Measurements from ENCODE around the gene F2RL1. TPM values are rescaled to one million over a fixed set of nuclear protein-coding genes. Genes with fewer than 3 reads are reported as not detected.

The F2RL1 gene
- total RNA-seq, 2 donors from 2014 or later = 4.9 to 7.8 TPM

GRCh38 chr5:76831110-76831452 is 12.3 kb downstream of the F2RL1 start:
- Histone ChIP-seq H3K4me3 (no peak overlapping the region), H3K27me3 (replicated peaks; ENCODE audit: insufficient read depth) (no peaks in the 10 kb centered on the region), H3K4me1 (replicated peaks) (no peaks in the 10 kb centered on the region), H3K36me3 (no peaks in the 10 kb centered on the region), H3K9me3 (no peaks in the 10 kb centered on the region), H3K27ac (no peak overlapping the region)
- TF ChIP-seq POLR2A (IDR thresholded peaks at IDR 0.05) (no peak), CTCF (IDR thresholded peaks at IDR 0.05) (no peak), POLR2AphosphoS5 (IDR thresholded peaks at IDR 0.05) (no peak)
- 43% methylated on average over 2 of the region's 2 CpGs for WGBS
- no peak for DNase-seq (ENCODE audit: low spot score)
- intact Hi-C loops (cut with DNase I) = no loop called here

- Histone ChIP-seq H3K27ac (no peak overlapping the region), H3K27me3 (replicated peaks; ENCODE audit: insufficient read depth) (no peaks in the 10 kb centered on the region), H3K9me3 (no peaks in the 10 kb centered on the region), H3K36me3 (no peaks in the 10 kb centered on the region), H3K4me1 (replicated peaks) (no peaks in the 10 kb centered on the region), H3K4me3 (no peak overlapping the region)
- intact Hi-C loops (cut with DNase I) = no loop called here
- DNase-seq (ENCODE audit: low spot score) = no peak
- 81% methylated on average over 2 of the region's 2 CpGs for WGBS
- TF ChIP-seq CTCF (IDR thresholded peaks at IDR 0.05) (no peak), POLR2A (IDR thresholded peaks at IDR 0.05) (no peak), POLR2AphosphoS5 (IDR thresholded peaks at IDR 0.05) (no peak)
Observed at GRCh38 chr5:76836181-76836580, 17.4 kb downstream of the F2RL1 start.

- intact Hi-C loops (cut with DNase I) = no loop called here
- H3K4me1 ChIP-seq (replicated peaks) = no peaks in the 10 kb centered on the region
- 84% methylated on average over 4 of the region's 4 CpGs for WGBS
- no peaks in the 10 kb centered on the region for H3K9me3 ChIP-seq
- H3K4me3 ChIP-seq = no peak overlapping the region
- DNase-seq (ENCODE audit: low spot score) = no peak
- TF ChIP-seq POLR2A (IDR thresholded peaks at IDR 0.05) (no peak), POLR2AphosphoS5 (IDR thresholded peaks at IDR 0.05) (no peak), CTCF (IDR thresholded peaks at IDR 0.05) (no peak)
- no peaks in the 10 kb centered on the region for H3K36me3 ChIP-seq
- no peak overlapping the region for H3K27ac ChIP-seq
- H3K27me3 ChIP-seq (replicated peaks; ENCODE audit: insufficient read depth) = no peaks in the 10 kb centered on the region
Observed at GRCh38 chr5:76836585-76836984, 17.8 kb downstream of the F2RL1 start.

GRCh38 chr5:76838481-76839261 is 19.8 kb downstream of the F2RL1 start:
- no peaks in the 10 kb centered on the region for H3K4me1 ChIP-seq (replicated peaks)
- no peak for DNase-seq (ENCODE audit: low spot score)
- intact Hi-C loops (cut with DNase I) = no loop called here
- H3K9me3 ChIP-seq = no peaks in the 10 kb centered on the region
- 49% methylated on average over 7 of the region's 7 CpGs for WGBS
- H3K27ac ChIP-seq = no peak overlapping the region
- H3K36me3 ChIP-seq = no peaks in the 10 kb centered on the region
- no peak for TF ChIP-seq POLR2AphosphoS5 (IDR thresholded peaks at IDR 0.05)
- TF ChIP-seq POLR2A (IDR thresholded peaks at IDR 0.05) = no peak
- TF ChIP-seq CTCF (IDR thresholded peaks at IDR 0.05) = no peak
- H3K4me3 ChIP-seq = no peak overlapping the region
- no peaks in the 10 kb centered on the region for H3K27me3 ChIP-seq (replicated peaks; ENCODE audit: insufficient read depth)

GRCh38 chr5:76841361-76841760 is 22.5 kb downstream of the F2RL1 start:
- TF ChIP-seq POLR2A (IDR thresholded peaks at IDR 0.05) (no peak), POLR2AphosphoS5 (IDR thresholded peaks at IDR 0.05) (no peak), CTCF (IDR thresholded peaks at IDR 0.05) (no peak)
- no peaks in the 10 kb centered on the region for H3K27me3 ChIP-seq (replicated peaks; ENCODE audit: insufficient read depth)
- H3K4me3 ChIP-seq = no peak overlapping the region
- DNase-seq (ENCODE audit: low spot score) = no peak
- H3K27ac ChIP-seq = no peak overlapping the region
- H3K4me1 ChIP-seq (replicated peaks) = no peaks in the 10 kb centered on the region
- 78% methylated on average over 3 of the region's 3 CpGs for WGBS
- H3K9me3 ChIP-seq = no peaks in the 10 kb centered on the region
- intact Hi-C loops (cut with DNase I) = no loop called here
- H3K36me3 ChIP-seq = no peaks in the 10 kb centered on the region

Data from prostate gland (tissue), 2 donors.